T-helper 1 cell treated with Interleukin-12 subunit alpha and Interleukin-12 subunit beta and Interleukin-4 antibody, amounts not matched to agents 30 ng/mL and 1 ng/mL, for 36 hours (primary cell): ENCODE data around the gene PAFAH1B1. TPM values are rescaled to one million over a fixed set of nuclear protein-coding genes. Genes with fewer than 3 reads are reported as not detected.
"Not testable (repeated sequence)": the region's sequence is repeated elsewhere in the genome, so short reads cannot be mapped to it uniquely, and the experiment has no call there.

ENCODE experiments used
- intact Hi-C: fragments of 100-400 bp; cut with micrococcal nuclease; formaldehyde crosslinking; loops from one replicate; pipeline ENCODE4 v1.15.1; 2024
- total RNA-seq: library from RNA; stranded (reverse); gene quantifications from 2 replicates; pipeline ENCODE4 v1.2.3, GENCODE V29; 2022

Gene PAFAH1B1
- total RNA-seq, 1 donor from 2014 or later, result 191 TPM

DNA sequence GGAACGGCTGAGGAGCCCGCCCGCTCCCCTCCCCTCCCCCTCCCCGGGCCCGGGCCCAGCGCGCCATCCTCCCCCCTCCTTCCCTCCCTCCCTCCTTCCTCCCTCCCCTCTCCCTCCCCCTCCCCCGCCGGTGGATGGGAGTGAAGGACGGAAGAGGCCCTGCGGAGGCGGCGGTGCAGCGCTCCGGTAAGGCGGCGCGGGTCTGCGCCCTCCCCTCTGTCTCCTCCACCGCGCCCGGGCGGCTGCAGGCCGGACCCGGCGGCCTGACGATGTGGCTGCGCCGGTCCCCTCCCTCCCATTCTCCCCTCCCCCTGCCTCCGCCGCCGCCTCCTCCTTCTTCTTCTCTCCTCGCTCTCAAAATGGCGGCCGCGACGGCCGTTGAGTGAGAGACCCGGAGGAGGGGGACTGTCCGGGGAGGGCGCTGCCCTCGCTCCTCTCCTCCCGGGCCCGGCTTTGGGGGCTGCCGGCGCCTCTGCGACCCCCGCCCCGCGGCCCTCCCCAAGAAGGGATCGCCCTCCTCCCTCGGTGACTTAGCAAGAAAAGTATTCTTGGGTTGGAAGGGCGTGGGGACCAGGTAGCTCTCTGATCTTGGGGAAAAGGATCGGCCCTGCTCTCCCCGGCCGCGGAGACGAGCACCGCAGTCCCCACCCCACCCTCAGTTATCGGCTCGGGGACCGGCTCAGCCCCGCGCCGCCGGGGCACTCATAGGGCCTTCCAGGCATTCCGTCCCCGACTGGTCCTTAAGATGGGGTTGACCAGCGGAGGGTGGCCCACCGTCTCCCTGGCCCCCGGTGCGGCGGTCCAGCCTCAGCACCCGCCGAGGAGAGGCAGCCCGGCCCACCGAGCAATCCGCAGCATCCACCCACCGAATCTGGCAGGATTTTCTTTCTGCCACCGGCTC lies 617 bp downstream of the PAFAH1B1 start:
- intact Hi-C loops, result loop anchor here (1.0 to 2.0 kb wide), 6 partner anchors 83 to 1549 kb away; partner anchors contain the start of genes CLUH, CYB5D2, METTL16 and SMG6

DNA sequence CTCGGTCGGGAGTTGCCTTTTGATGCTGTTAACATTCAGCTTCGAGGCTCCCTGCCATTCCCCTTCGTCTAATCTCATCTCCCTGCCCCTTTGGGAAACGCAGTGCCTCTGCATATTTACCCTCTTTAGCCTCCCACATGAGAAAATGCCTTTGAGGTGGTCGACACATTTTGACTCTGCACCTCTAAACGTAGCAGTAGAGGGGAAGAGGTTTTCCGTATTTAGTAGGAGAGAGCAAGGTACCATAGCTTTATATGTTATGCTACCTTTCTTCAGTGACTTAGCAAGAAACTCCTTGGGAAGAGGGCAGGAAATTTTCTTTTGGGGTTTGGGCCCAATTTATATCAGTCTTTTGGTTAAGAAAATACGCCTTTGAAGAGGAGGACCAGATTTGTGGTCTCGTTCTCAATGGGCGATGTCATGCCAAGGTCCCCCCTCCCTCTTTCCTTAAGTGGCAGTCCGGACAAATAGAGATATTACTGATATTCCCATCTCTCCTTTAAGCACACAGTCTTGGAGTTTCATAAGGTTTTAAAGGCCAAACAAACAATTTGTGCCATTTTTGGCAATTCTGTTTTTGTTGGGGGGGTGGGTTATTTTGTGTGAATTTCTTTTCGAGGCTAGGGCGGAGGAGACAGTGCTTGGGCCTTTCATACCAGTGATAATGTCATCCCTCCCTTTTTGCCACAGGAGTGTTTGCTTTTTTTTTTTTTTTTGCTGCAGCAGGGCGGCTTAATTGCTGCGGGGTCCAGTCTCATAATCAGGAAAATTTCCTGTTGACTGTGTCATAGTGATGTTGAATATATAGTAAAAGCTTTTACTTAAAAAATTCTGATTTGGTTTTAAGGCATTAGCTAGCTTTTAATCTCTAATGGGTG lies 1.5 kb downstream of the PAFAH1B1 start:
- intact Hi-C loops, result loop anchor here (1.0 to 2.0 kb wide), 2 partner anchors 80 to 292 kb away; partner anchors contain the start of genes SMG6 and SRR

GRCh38 chr17:2595716-2596115 lies 2.3 kb downstream of the PAFAH1B1 start:
- intact Hi-C loops, result loop anchor here (1.0 to 2.0 kb wide), 2 partner anchors 80 to 293 kb away; partner anchors contain the start of genes SMG6 and SRR

DNA sequence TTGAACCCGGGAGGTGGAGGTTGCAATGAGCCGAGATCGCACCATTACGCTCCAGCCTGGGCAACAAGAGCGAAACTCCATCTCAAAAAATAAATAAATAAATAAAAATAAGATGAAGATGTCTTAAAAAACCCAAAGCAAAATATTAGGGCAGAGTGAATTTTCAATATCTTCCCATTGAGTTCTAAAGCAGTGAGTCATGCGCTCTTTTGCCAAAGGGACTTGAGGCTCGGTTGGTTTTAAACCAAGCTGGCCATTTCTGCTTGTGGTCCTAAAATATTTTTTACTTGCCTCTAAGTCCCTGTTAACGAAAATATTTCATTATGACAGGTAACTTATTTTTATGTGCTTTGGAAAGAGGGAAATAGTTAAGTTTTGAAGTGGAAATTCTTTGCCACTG lies 4.7 kb downstream of the PAFAH1B1 start:
- intact Hi-C loops, result no loop called here

DNA sequence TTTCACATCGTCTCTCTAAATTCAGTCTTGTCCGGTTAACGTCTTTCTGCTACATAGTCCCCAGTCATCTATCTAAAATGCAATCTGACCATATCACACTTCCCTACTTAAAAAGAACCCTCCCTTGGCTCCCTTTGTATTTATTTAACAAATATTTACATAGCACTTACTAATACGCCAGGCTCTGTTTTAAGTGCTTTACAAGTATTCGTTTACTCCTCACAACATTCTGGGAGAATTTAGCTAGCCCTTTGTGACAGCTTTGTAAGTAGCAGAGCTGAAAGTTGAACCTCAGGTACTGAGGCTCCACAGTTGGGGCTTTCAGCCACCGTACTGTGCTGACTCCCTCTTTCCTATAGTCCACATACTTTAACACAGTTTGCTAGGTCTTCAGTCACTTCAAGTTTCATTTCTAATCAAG lies 9.2 kb downstream of the PAFAH1B1 start:
- intact Hi-C loops, result no loop called here

- intact Hi-C loops, result no loop called here
These were observed 15.0 kb downstream of the PAFAH1B1 start for GRCh38 chr17:2608350-2608913.

DNA sequence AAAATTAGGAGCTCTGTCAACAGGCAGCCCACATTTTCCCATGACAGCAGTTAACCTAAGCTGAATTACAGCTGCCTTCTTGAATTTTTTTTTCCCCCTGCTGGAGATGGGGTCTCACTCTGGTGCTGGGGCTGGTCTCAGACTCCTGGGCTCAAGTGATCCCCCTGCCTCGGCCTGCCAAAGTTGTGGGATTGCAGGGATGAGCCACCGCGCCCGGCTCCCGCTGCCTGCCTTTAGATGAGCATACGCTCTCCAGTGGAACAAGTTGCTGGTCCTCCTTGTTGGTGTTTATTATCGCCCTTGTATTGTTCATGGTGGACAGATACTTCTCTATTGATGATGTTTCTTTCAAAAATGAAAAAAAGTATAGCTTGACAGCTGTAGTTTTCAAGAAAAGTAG lies 15.6 kb downstream of the PAFAH1B1 start:
- intact Hi-C loops, result no loop called here

DNA sequence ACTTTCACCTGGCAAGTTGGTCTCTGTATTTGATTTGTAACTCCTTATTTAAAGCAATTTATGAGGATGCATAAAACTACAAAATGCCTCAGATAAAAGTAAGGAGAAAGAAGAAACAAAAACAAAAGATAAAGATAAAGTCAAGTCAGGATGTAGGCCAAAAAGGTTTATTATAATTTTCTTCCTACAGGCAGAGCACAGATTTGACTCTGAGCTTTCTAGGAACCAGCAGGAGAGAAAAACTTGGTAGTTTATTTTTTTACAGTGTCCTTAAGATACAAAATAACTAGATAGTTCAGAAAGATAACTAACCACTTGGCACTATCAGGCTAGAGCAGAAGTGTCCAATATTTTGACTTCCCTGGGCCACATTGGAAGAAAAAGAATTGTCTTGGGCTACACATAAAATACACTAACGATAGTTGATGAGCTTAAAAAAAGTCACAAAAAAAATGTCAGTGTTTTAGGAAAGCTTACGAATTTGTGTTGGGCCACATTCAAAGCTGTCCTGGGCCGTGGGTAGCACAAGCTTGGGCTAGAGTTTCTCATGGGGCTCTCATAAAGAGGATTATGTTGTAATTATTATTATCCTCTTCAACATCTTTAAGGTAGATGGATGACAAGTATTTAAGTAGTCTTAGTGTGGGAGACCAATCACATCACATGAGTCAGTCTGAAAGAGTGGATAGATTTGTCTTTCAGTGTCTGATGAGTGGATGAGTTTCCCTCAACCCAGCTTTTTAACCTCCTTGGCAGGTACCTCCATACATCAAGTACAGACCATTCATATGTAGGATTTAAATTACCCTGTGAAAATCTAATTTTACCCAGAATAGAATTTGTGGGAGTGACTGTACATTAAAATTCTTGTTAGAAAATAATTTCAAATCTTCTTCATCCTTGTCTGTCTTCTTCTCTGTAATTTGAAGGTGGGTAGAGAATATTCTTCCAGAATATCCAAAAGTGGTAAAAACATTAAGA lies 17.0 kb downstream of the PAFAH1B1 start:
- intact Hi-C loops, result no loop called here

DNA sequence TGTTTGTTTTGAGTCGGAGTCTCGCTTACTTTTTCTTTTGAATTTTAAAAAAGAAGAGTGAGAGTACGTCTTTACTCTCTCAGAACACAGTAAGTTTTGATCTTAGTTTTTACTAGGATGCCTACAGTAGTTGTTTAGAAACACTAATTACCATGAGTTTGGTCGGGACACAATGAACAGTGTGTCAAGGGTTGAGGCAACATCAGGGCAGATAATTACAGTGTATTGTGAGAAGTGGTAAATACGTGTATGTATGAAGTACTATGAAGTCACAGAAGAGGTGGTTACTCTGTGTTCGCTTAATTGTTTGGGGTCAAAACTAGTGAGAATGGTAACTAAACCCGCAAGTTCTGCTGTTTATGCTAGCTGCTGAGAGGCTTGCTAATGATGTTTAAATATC lies 18.2 kb downstream of the PAFAH1B1 start:
- intact Hi-C loops, result no loop called here

DNA sequence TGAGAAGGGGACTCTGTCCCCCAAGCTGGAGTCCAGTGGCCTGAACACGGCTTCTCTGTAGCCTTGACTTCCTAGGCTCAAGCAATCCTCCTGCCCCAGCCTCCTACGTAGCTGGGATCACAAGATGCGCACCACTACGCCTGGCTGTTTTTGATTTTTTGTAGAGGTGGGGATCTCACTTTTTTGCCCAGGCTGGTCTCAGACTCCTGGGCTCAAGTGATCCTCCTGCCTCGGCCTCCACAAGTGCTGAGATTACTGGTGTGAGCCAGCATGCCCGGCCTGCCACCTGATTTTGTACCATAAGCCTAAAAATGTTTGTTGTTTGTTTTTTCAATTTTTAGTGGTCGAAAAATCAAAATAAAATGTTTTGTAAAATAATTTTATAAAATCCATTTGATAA lies 19.2 kb downstream of the PAFAH1B1 start:
- intact Hi-C loops, result no loop called here

GRCh38 chr17:2613089-2613808 lies 19.8 kb downstream of the PAFAH1B1 start:
- intact Hi-C loops, result no loop called here

- intact Hi-C loops, result no loop called here
These were observed 22.4 kb downstream of the PAFAH1B1 start for GRCh38 chr17:2615882-2616281.

GRCh38 chr17:2621241-2621640 lies 27.8 kb downstream of the PAFAH1B1 start:
- intact Hi-C loops, result no loop called here

- intact Hi-C loops, result not testable (repeated sequence)
These were observed 28.5 kb downstream of the PAFAH1B1 start for GRCh38 chr17:2621951-2622405.

DNA sequence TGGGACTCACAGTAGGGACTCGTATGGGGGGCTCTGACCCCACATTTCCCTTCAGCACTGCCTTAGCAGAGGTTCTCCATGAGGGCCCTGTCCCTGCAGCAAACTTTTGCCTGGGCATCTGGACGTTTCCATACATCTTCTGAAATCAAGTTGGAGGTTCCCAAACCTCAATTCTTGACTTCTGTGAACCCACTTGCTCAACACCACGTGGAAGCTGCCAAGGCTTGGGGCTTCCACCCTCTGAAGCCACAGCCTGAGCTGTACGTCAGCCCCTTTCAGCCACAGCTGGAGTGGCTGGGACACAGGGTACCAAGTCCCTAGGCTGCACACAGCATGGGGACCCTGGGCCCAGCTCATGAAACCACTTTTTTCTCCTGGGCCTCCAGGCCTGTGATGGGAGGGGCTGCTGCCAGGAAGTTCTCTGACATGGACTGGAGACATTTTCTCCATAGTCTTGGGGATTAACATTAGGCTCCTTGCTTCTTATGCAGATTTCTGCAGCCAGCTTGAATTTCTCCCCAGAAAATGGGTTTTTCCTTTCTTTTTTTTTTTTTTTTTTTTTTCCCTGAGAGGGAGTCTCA lies 29.4 kb downstream of the PAFAH1B1 start:
- intact Hi-C loops, result not testable (repeated sequence)

GRCh38 chr17:2624292-2624731 lies 30.9 kb downstream of the PAFAH1B1 start:
- intact Hi-C loops, result no loop called here

- intact Hi-C loops, result not testable (repeated sequence)
These were observed 33.3 kb downstream of the PAFAH1B1 start for GRCh38 chr17:2626626-2627219.

DNA sequence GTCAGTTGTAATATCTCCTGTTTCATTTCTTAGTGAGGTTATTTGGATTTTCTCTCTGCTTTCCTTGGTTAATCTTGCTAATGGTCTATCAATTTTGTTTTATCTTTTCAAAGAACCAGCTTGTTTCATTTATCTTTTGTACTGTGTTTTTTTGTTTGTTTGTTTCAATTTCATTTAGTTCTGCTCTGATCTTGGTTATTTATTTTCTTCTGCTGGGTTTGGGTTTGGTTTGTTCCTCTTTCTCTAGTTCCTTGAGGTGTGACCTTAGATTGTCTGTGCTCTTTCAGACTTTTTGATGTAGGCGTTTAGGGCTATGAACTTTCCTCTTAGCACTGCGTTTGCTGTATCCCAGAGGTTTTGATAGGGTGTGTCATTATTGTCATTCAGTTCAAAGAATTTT lies 35.5 kb downstream of the PAFAH1B1 start:
- intact Hi-C loops, result not testable (repeated sequence)

GRCh38 chr17:2631211-2631610 lies 37.8 kb downstream of the PAFAH1B1 start:
- intact Hi-C loops, result no loop called here
